GM19193 (cell line): ENCODE data around the gene AGAP3.

Experiments used
- POLR2A ChIP-seq: IDR thresholded peaks from 4 replicates; pipeline ENCODE4 v1.6.1; 2011; ENCODE audit not compliant: insufficient read depth, insufficient read length; ENCODE audit errors: extremely low read depth

AGAP3 gene

DNA sequence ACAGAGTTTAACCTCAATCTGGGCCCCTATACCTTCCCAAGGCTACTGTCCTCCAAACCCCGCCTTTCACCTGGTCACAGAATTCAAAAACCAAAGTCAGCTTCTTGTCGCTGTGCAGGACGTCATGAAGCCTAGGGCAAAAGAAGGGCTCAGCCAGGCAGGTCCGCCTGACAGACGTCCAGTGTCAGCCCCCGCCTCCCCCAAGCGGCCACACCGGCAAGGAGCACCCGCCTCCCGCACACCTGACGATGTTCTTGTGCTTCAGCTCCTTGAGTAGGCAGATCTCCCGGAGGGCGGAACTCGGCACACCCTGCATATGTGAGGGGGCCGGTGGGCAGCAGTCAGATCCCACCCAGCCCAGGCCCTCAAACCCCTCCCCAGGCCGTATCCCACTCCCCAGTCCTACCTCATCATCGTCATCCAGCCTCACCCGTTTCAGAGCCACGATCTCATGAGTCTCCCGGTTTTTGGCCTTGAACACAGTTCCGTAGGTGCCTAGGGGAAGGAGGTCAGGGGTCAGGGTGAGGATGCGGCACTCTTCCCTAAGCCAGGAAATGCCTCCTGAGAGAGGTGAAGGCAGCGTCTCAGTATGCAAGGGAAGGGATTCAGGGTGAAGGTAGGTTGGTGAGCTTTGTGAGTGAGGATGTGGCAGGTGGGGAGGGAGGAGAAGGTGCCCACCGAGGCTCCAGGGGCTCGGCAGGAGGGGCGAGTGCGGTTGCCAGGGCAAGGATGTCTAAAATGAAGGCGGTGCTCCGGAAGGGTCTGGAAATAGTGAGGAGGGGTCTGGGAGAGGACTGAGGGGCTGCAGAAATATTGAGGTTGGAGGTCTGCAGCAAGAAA is 29.4 kb upstream of the AGAP3 start:
- TF ChIP-seq POLR2A, result no peak

GRCh38 chr7:151057506-151057988 is 28.7 kb upstream of the AGAP3 start, which contains the start of gene CDK5:
Gene CDK5, minus strand, starts transcription at chr7:151057897. Its CDS starts 49 bp downstream, at chr7:151057848.
- no peak for TF ChIP-seq POLR2A

DNA sequence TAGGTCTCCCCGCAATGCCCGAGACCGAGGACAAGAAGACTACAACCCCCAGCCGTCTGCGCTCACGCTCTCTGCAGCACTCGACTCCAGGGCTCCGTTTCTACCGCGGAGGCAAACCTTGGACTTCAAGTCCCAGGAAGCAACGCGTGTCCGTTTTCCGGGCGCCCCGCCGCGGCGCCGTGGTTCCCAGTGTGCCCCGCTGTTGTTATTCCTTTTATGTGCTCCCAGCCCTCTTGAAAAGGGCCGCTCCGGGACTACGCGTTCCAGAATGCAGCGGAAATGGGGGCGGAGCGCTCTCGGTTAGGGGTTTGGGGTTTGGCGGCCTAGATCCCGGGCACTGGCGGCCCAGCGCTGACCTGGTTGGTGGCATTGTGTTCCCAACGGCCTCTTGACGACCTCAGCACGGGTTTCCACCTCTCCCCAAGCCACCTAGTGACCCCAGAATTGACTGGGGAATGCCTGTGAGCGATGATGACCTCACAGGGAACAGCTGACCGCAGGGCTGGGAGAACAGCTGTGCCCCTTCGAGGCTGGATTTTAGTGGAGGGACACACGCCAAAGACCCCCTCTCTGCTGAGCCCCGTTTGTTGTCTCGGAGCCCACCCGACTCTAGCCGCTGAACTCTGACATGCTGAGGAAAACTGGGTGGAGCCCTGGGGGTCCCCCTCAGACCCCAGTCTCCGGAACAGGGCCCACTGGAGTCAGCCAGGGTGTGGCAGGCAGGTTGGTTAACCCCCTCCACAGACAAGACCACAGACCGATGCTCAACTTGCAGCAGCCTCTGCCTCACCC is 28.1 kb upstream of the AGAP3 start:
- peak; percentile 60 for TF ChIP-seq POLR2A

GRCh38 chr7:151058781-151059366 is 27.4 kb upstream of the AGAP3 start:
- TF ChIP-seq POLR2A, result no peak

- peak; percentile 52 for TF ChIP-seq POLR2A
These were observed 26.7 kb upstream of the AGAP3 start, which contains the start of gene SLC4A2 for GRCh38 chr7:151059367-151060112. Gene SLC4A2, plus strand, starts transcription at chr7:151059589. Its CDS starts 2,399 bp downstream, at chr7:151061988.

- TF ChIP-seq POLR2A, result no peak
These were observed 26.2 kb upstream of the AGAP3 start for GRCh38 chr7:151060113-151060415.

GRCh38 chr7:151060416-151061212 is 25.7 kb upstream of the AGAP3 start:
- no peak for TF ChIP-seq POLR2A

DNA sequence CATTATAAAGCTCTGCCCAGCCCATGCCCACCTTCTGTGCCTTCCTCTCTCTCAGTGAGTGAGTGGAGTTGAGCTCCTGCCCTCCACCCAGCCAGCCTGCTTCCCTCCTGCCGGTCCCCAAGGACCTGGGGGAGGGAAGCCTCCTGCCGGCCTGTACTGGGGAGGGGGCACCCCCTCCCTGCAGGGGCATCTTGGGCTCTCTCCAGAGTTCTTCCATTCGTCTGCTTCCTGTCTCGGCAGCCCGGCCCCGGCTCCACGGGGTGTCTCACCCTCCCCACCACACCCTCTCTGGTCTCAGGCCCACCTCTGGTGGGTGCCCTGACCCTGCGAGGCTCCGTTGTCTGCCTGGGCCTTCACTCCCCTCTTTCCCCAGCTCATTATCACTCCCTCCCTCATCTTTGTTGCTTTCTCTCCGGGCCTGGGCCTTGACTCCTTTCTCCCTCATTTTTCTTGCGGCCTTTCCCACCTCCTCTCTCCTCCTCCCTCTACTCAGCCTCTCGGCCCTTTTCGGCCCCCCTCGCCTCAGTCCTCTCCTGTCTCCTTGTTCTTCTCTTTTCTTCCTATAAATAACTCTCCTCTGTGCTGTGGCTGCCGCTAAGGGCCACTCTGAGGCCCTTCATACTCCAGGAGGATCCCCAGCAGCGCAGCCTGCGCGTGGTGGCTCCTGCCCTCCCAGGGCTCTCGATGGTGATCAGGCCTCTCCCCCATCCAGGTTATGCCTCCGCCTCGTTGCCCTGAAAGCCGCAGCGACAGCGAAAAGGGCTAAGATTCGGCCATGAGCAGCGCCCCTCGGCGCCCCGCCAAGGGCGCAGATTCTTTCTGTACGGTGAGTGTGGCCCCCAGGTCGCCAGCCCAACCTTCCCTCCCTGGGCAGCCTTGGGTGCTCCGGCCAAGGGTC is 24.8 kb upstream of the AGAP3 start:
- no peak for TF ChIP-seq POLR2A

DNA sequence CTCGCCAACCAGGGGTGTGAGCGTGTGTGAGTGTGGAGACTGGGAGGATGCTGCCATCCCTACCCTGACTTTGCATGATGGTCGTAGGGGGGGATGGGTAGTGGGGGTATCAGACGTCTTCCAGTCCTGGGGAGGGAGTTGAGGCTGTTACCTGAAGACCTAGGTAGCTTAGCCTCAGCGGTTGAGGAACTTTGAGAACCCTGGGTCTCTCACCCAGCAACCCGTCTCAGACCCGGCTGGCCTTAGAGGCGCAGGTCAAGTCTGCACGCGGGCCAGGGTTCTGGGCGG is 24.2 kb upstream of the AGAP3 start:
- TF ChIP-seq POLR2A, result no peak

GRCh38 chr7:151062399-151063211 is 23.7 kb upstream of the AGAP3 start:
- TF ChIP-seq POLR2A, result no peak

DNA sequence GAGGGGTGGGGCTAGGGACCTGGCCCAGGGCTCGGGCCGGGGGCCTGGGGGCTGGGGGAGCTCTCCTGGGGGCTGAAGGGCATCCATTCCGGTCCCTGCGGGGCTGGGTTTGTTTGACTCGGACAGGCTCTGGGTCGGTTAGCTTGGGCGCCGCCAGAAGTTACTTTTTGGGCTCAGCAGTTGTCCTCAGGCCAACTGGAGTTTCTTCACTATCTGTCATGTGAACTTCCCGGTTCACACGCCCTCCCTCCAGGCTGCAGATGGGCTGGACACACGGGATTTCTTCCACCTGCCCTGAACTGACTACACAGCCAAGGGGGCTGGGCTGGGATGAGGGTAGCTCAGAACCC is 23.1 kb upstream of the AGAP3 start:
- TF ChIP-seq POLR2A, result no peak

DNA sequence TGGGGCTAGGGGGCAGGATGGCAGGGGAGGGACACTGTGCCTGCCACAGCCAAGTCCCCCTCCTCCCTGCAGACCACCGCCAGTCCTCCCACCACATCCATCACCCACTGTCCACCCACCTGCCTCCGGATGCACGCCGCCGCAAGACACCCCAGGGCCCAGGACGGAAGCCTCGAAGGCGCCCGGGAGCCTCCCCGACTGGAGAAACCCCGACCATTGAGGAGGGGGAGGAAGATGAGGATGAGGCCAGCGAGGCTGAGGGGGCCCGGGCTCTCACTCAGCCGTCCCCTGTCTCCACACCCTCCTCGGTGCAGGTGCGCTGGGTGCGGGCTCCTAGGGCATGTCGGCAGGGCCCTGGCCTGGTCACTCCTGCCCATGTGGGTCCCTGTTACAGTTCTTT is 21.8 kb upstream of the AGAP3 start:
- TF ChIP-seq POLR2A, result no peak

DNA sequence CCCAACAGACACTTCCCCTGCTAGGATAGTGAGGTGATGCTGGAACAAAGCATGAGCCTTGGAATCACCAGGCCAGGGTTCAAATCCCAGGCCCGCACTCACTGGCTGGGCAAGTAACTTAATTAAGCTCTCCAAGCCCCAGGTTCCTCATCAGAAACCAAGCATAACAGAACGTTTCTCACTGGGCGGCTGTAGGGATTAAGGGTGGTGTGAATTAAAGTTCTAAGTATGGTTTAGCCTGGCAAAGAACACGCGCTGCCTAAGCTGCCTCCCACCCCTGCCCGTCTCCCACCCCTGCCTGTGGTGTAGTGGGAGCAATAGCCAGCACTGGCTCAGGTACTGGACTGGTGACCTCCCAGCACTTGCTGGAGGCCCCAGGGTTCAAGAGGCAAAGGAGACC is 21.3 kb upstream of the AGAP3 start:
- TF ChIP-seq POLR2A, result no peak

GRCh38 chr7:151065516-151065915 is 20.8 kb upstream of the AGAP3 start:
- TF ChIP-seq POLR2A, result no peak
